HL-60 (cell line): Measurements from ENCODE around the gene SOX5.

Experiments
- POLR2AphosphoS5 ChIP-seq: IDR thresholded peaks from 2 replicates; pipeline ENCODE4 v1.6.1; 2012; ENCODE audit warnings: low read depth
- TF ChIP-seq, protein P1 (sequence below): IDR thresholded peaks from one replicate; pipeline ENCODE4 v1.5.1; 2011; ENCODE audit warnings: low read length, control low read depth, inconsistent platforms; ENCODE audit not compliant: insufficient read depth
- TF ChIP-seq, protein P2 (sequence below): IDR thresholded peaks from 2 replicates; pipeline ENCODE4 v1.6.1; 2012; ENCODE audit warnings: low read depth; ENCODE audit not compliant: insufficient replicate concordance

DNA sequence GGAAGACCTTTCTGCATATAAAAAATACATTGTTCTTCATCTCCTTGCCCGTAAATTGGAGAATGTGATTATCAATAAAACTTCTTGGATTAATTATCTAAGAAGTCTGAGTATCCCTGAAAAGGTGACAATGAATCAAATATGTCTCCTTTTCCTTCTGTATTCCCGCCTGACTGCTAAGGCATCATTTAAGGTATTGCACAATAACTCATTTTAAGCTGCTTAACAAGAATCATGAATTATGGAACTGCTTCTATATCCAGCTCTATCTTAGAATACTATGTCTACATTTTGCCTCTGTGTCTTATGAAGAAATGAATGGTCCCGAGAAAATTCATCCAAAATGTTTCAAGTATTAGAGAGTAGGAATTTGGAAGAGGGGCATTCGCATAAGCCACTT, 294.4 kb downstream of the SOX5 start:
- TF ChIP-seq, protein P1, sequence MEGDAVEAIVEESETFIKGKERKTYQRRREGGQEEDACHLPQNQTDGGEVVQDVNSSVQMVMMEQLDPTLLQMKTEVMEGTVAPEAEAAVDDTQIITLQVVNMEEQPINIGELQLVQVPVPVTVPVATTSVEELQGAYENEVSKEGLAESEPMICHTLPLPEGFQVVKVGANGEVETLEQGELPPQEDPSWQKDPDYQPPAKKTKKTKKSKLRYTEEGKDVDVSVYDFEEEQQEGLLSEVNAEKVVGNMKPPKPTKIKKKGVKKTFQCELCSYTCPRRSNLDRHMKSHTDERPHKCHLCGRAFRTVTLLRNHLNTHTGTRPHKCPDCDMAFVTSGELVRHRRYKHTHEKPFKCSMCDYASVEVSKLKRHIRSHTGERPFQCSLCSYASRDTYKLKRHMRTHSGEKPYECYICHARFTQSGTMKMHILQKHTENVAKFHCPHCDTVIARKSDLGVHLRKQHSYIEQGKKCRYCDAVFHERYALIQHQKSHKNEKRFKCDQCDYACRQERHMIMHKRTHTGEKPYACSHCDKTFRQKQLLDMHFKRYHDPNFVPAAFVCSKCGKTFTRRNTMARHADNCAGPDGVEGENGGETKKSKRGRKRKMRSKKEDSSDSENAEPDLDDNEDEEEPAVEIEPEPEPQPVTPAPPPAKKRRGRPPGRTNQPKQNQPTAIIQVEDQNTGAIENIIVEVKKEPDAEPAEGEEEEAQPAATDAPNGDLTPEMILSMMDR = no peak
- TF ChIP-seq, protein P2, sequence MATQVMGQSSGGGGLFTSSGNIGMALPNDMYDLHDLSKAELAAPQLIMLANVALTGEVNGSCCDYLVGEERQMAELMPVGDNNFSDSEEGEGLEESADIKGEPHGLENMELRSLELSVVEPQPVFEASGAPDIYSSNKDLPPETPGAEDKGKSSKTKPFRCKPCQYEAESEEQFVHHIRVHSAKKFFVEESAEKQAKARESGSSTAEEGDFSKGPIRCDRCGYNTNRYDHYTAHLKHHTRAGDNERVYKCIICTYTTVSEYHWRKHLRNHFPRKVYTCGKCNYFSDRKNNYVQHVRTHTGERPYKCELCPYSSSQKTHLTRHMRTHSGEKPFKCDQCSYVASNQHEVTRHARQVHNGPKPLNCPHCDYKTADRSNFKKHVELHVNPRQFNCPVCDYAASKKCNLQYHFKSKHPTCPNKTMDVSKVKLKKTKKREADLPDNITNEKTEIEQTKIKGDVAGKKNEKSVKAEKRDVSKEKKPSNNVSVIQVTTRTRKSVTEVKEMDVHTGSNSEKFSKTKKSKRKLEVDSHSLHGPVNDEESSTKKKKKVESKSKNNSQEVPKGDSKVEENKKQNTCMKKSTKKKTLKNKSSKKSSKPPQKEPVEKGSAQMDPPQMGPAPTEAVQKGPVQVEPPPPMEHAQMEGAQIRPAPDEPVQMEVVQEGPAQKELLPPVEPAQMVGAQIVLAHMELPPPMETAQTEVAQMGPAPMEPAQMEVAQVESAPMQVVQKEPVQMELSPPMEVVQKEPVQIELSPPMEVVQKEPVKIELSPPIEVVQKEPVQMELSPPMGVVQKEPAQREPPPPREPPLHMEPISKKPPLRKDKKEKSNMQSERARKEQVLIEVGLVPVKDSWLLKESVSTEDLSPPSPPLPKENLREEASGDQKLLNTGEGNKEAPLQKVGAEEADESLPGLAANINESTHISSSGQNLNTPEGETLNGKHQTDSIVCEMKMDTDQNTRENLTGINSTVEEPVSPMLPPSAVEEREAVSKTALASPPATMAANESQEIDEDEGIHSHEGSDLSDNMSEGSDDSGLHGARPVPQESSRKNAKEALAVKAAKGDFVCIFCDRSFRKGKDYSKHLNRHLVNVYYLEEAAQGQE = no peak
- no peak for TF ChIP-seq POLR2AphosphoS5
